Mucosa of rectum (tissue), 2 donors: ENCODE measurements around the gene MAGIX.
"Not testable (repeated sequence)": the region's sequence is repeated elsewhere in the genome, so short reads cannot be mapped to it uniquely, and the experiment has no call there.

Source experiments
- H3K27ac ChIP-seq, 2 donors: one replicate each; pipeline ENCODE4 v1.7.0; 2013; ENCODE audit warnings: inconsistent platforms in 2 of 2, low read depth in 2 of 2, low read length in 2 of 2
- H3K27me3 ChIP-seq, 2 donors: one replicate each; pipeline ENCODE4 v1.7.0; 2013; ENCODE audit warnings: low read length in 2 of 2; ENCODE audit not compliant: control insufficient read depth in 2 of 2, insufficient read depth in 2 of 2
- H3K36me3 ChIP-seq, 2 donors: one replicate each; pipeline ENCODE4 v1.7.0; 2013; ENCODE audit warnings: low read length in 2 of 2; ENCODE audit not compliant: control insufficient read depth in 2 of 2, insufficient read depth in 2 of 2
- H3K4me1 ChIP-seq, 2 donors: one replicate each; pipeline ENCODE4 v1.7.0; 2013; ENCODE audit warnings: low read length in 2 of 2, mild to moderate bottlenecking in 1 of 2; ENCODE audit not compliant: control insufficient read depth in 2 of 2, insufficient read depth in 2 of 2
- H3K4me3 ChIP-seq, 2 donors: one replicate each; pipeline ENCODE4 v1.7.0; 2013; ENCODE audit warnings: low read length in 2 of 2
- H3K9ac ChIP-seq, 2 donors: one replicate each; pipeline ENCODE4 v1.7.0; 2013; ENCODE audit warnings: low read length in 2 of 2, low read depth in 1 of 2, mild to moderate bottlenecking in 1 of 2
- H3K9me3 ChIP-seq, 2 donors: one replicate each; pipeline ENCODE4 v1.7.0; 2013; ENCODE audit warnings: low read length in 2 of 2; ENCODE audit not compliant: control insufficient read depth in 2 of 2
- donor health status: healthy.
- donor health status: Normal muscosa, but diverticular disease.

The MAGIX gene

GRCh38 chrX:49162620-49163019 lies at the start of gene MAGIX:
Gene MAGIX (plus strand): TSS chrX:49162758. CDS start chrX:49162890, 132 bp downstream.
- Histone ChIP-seq H3K27me3 (no peaks in the 10 kb centered on the region), H3K4me1 (peaks cover 8 to 23% of the 10 kb centered on the region in 2 donors), H3K4me3 (peak within 1 kb of the TSS; percentile 64), H3K9me3 (no peaks in the 10 kb centered on the region), H3K27ac (peak within 1 kb of the TSS; percentile 92), H3K9ac (peak within 1 kb of the TSS; percentile 56 to 81), H3K36me3 (no peaks in the 10 kb centered on the region)

GRCh38 chrX:49116076-49116475 lies 46.5 kb upstream of the MAGIX start:
- Histone ChIP-seq H3K4me3 (no peak overlapping the region), H3K9me3 (no peaks in the 10 kb centered on the region), H3K4me1 (no peaks in the 10 kb centered on the region), H3K36me3 (peaks cover 14 to 54% of the 10 kb centered on the region in 2 donors), H3K27ac (no peak overlapping the region), H3K27me3 (no peaks in the 10 kb centered on the region), H3K9ac (no peak overlapping the region)

- H3K4me1 ChIP-seq = no peaks in the 10 kb centered on the region
- no peaks in the 10 kb centered on the region for H3K9me3 ChIP-seq
- H3K36me3 ChIP-seq = peaks cover 14 to 58% of the 10 kb centered on the region in 2 donors
- no peak overlapping the region for H3K4me3 ChIP-seq
- H3K9ac ChIP-seq = no peak overlapping the region
- H3K27me3 ChIP-seq = no peaks in the 10 kb centered on the region
- H3K27ac ChIP-seq = no peak overlapping the region
These were observed 45.8 kb upstream of the MAGIX start for GRCh38 chrX:49116716-49117115.

- H3K4me1 ChIP-seq = peaks cover 0 to under 1% of the 10 kb centered on the region in 2 donors
- H3K36me3 ChIP-seq = peaks cover 14 to 53% of the 10 kb centered on the region in 2 donors
- no peak overlapping the region for H3K4me3 ChIP-seq
- H3K27me3 ChIP-seq = no peaks in the 10 kb centered on the region
- H3K9ac ChIP-seq = no peak overlapping the region
- no peak overlapping the region for H3K27ac ChIP-seq
- no peaks in the 10 kb centered on the region for H3K9me3 ChIP-seq
These were observed 45.0 kb upstream of the MAGIX start for GRCh38 chrX:49117581-49117980.

- Histone ChIP-seq H3K9me3 (no peaks in the 10 kb centered on the region), H3K4me1 (peaks cover 0 to 6% of the 10 kb centered on the region in 2 donors), H3K4me3 (no peak overlapping the region), H3K27ac (no peak overlapping the region), H3K36me3 (peaks cover 11 to 43% of the 10 kb centered on the region in 2 donors), H3K9ac (no peak overlapping the region), H3K27me3 (no peaks in the 10 kb centered on the region)
These were observed 42.5 kb upstream of the MAGIX start for GRCh38 chrX:49120091-49120490.

- Histone ChIP-seq H3K9ac (peak overlapping the region in 1 of 2 donors; percentile 74), H3K27me3 (no peaks in the 10 kb centered on the region), H3K27ac (no peak overlapping the region), H3K36me3 (peaks cover 0 to 22% of the 10 kb centered on the region in 2 donors), H3K4me1 (peaks cover 0 to 6% of the 10 kb centered on the region in 2 donors), H3K4me3 (peak overlapping the region; percentile 72 to 85), H3K9me3 (no peaks in the 10 kb centered on the region)
These were observed 40.1 kb upstream of the MAGIX start for GRCh38 chrX:49122499-49122898.

GRCh38 chrX:49127742-49128258 lies 34.8 kb upstream of the MAGIX start:
- H3K27ac ChIP-seq, H3K9ac ChIP-seq, H3K36me3 ChIP-seq, H3K4me3 ChIP-seq, H3K4me1 ChIP-seq, H3K27me3 ChIP-seq, H3K9me3 ChIP-seq: not testable (repeated sequence)

- H3K36me3 ChIP-seq = no peaks in the 10 kb centered on the region
- no peaks in the 10 kb centered on the region for H3K27me3 ChIP-seq
- no peak overlapping the region for H3K9ac ChIP-seq
- no peak overlapping the region for H3K27ac ChIP-seq
- no peaks in the 10 kb centered on the region for H3K4me1 ChIP-seq
- H3K4me3 ChIP-seq = no peak overlapping the region
- no peaks in the 10 kb centered on the region for H3K9me3 ChIP-seq
These were observed 33.1 kb upstream of the MAGIX start for GRCh38 chrX:49129427-49129826.

- H3K9ac ChIP-seq, H3K4me1 ChIP-seq, H3K27me3 ChIP-seq, H3K36me3 ChIP-seq, H3K27ac ChIP-seq, H3K4me3 ChIP-seq, H3K9me3 ChIP-seq: not testable (repeated sequence)
These were observed 30.3 kb upstream of the MAGIX start for GRCh38 chrX:49132275-49132674.

- Histone ChIP-seq H3K36me3 (no peaks in the 10 kb centered on the region), H3K4me3 (no peak overlapping the region), H3K9ac (no peak overlapping the region), H3K27ac (no peak overlapping the region), H3K27me3 (no peaks in the 10 kb centered on the region), H3K9me3 (peaks cover 0 to under 1% of the 10 kb centered on the region in 2 donors), H3K4me1 (no peaks in the 10 kb centered on the region)
These were observed 28.8 kb upstream of the MAGIX start for GRCh38 chrX:49133759-49134158.

GRCh38 chrX:49137492-49137891 lies 25.1 kb upstream of the MAGIX start:
- no peaks in the 10 kb centered on the region for H3K36me3 ChIP-seq
- peaks cover 16 to 23% of the 10 kb centered on the region in 2 donors for H3K9me3 ChIP-seq
- no peak overlapping the region for H3K4me3 ChIP-seq
- H3K27me3 ChIP-seq = no peaks in the 10 kb centered on the region
- no peak overlapping the region for H3K27ac ChIP-seq
- no peak overlapping the region for H3K9ac ChIP-seq
- no peaks in the 10 kb centered on the region for H3K4me1 ChIP-seq
